Astrocyte of the spinal cord (primary cell): ENCODE data around the gene CIITA.

Source experiments
- DNase-seq: peaks from one replicate; pipeline ENCODE4 v3.0.0; 2011; ENCODE audit warnings: low read depth, low spot score
- H3K4me3 ChIP-seq: 2 replicates; pipeline ENCODE4 v1.5.1; 2011; ENCODE audit warnings: low read depth, mild to moderate bottlenecking, low read length, moderate library complexity
- CTCF ChIP-seq: IDR thresholded peaks from 2 replicates; pipeline ENCODE4 v1.5.1; 2012; ENCODE audit warnings: low read depth, mild to moderate bottlenecking, low read length, inconsistent platforms
- in situ Hi-C: cut with HindIII; loops from 2 replicates; pipeline ENCODE4 v1.10.0; 2017; ENCODE audit warnings: low sequenced_read_pairs

CIITA gene

DNA sequence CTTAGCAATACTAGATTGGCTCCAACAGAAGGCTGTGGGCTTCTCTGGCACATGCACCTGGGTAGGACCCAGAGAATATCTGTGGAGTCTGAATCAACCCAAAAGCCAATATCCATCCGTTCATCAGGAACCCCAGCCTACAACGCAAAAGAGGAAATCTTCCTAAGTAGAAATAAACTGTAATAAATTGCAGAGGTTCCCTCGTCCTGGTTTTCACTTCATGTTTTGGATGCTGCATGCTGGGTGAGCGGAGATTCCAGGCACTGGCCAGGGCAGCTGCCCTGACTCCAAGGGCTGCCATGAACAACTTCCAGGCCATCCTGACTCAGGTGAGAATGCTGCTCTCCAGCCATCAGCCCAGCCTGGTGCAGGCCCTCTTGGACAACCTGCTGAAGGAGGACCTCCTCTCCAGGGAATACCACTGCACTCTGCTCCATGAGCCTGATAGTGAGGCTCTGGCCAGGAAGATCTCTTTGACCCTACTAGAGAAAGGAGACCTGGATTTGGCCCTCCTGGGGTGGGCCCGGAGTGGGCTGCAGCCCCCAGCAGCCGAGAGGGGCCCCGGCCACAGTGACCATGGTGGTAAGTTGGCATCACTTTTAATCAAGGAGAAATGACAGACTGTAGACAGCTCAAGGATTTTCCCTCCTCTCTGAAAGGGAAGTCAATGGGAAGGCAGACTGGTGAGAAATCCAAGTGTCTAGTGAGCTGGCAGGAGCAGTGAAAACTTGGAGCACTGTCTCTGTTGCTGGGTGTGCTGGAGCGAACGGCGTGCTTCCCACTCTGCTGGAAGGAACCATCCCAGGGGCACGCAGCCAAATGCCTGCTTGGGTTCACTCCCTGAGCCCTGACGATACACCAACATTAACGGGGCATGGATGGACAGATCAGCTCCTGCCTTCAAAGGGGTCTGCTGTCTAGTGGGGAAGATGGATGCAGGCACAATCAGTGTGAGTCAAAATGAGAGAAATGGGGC lies 10.7 kb upstream of the CIITA start:
- in situ Hi-C loops: no loop called here
- DNase-seq: peak; percentile 5
- TF ChIP-seq CTCF: no peak
- H3K4me3 ChIP-seq: no peak overlapping the region

DNA sequence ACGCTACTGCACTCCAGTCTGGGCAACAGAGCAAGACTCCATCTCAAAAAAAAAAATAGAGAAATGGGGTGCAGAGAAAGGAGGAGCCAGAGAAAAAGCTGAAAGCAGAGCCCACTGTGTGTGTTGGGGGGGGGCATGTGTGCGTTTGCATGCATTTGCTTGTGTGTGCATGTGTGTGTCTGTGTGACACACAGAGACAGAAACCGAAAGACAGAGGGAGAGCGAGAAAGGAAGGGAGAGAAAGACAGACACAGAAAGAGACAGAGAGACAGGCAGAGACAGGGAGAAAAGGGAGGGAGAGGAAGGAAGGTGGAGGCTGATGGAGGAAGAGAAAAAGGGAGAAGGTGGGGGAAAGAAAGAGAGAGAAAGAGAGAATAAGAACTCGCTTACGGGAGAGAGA lies 9.8 kb upstream of the CIITA start:
- no peak for TF ChIP-seq CTCF
- DNase-seq: no peak
- no peak overlapping the region for H3K4me3 ChIP-seq
- in situ Hi-C loops: no loop called here

DNA sequence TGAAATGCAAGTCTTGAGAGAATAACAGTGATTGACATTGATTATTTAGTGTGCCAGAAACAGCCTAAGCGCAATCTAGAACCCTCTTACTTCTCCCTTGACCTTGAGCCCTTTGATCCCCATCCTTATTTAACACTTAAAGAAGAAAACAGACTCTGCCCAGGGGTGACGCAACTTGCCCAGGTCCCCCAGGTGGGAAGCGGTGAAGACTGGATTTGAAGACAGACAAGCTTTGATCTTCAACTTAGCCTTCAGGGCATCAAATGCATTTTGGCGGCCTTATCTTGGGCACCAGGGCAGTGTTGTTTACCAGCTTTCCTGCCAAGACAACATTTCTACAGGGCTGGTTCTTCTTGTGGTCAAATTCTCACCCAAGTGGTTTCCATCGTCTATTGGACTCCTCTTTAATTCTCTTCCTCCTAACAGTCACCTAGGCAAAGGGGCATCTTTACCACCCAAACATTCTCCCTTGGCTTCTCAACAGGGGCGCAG lies 8.9 kb upstream of the CIITA start:
- in situ Hi-C loops: no loop called here
- no peak for DNase-seq
- H3K4me3 ChIP-seq: no peak overlapping the region
- TF ChIP-seq CTCF: no peak

DNA sequence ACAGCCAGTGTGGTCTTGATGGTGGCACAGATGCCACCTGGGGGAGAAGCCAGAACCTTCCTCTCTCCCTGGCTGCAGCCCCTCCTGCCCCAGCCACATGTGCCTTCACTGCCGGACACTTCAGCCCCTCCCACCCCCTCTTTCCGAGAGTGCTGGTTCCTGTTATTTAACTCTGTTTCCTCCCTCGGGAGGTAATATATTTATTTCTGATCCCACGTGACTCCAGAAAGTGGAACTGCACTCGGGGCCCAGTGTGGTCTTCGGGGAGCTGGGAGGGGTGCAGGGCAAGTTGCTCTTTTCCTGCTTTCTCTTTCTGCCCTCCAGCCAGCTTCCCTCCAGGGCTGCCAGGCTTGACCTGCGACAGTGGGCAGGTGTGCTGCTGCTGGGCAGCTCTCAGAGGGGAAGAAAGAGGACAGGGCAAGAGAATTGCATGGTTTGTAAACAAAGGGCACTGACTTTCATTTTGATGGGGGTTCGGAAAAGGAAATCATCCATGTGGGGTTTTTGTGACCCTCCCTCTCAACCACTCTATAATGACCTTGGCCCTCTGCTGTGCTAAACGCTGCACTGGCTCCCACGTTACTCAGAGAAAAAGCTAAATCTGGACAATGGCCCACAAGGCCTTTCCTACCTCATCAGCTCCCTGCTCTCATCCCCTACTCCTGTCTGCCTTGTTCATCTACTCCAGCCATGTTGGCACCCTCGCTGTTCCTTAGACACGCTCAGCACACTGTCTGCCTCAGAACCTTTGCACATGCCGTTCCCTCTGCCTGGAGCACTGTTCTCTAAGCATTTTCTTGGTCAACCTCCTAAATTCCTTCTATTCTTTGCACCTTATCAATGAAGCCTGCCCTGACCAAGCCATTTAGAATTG lies 8.2 kb upstream of the CIITA start:
- no peak for DNase-seq
- in situ Hi-C loops: no loop called here
- no peak overlapping the region for H3K4me3 ChIP-seq
- TF ChIP-seq CTCF: no peak

DNA sequence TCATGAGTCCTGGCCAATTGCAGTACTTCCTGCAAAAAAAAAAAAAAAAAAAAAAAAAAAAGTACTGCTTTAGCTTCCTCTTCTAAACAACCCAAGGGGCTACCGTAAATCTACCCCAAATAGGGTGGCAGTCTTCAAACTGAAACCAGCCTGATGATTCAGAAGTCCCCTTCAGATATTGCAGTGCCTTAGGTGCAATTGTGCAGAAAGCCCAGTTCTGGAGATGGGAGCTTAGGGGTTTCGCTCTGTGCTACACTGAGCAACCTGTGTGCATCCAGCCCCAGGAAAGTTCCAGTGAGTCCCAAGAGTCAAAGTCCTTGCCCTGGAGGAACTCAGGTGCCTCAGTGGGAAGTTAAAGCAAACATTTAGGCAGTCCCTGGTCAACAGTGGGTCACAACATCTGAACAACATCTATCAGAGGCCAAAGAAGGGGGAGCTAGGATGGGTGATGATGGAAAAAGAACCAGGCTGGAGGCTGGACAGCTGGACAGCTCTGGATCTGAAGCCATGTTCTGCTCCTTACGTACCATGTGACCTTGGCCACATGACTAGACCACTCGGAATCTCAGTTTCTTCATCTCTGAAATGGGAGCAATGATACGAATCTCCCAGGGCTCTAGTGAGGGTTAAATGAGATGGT lies 6.7 kb upstream of the CIITA start:
- in situ Hi-C loops: no loop called here
- no peak overlapping the region for H3K4me3 ChIP-seq
- no peak for TF ChIP-seq CTCF
- DNase-seq: no peak

DNA sequence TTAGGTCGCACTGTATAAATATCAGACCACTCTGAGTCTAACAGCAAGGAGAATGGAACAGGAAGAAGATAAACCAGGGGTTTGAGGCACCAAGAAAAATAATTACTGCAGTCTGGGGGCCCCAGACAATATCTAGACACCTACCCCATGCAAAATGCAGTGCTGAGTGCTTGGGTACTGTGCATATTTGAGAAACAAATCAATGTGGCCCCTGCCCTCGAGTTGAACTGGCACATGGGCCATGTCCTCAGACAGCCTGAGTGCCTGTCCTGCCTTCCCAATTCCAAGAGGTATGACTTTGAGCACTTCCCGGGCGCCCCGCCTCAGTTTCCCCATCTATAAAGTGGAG lies 6.2 kb upstream of the CIITA start:
- in situ Hi-C loops: no loop called here
- no peak for DNase-seq
- H3K4me3 ChIP-seq: no peak overlapping the region
- TF ChIP-seq CTCF: no peak
